Ectodermal cell (in vitro differentiated cells): ENCODE measurements around the gene KIRREL3.

Experiments used
- H3K27ac ChIP-seq: 2 replicates; pipeline ENCODE4 v1.7.0; 2013; ENCODE audit warnings: mild to moderate bottlenecking, low read depth, low read length; ENCODE audit not compliant: insufficient read depth, poor library complexity, severe bottlenecking
- H3K27me3 ChIP-seq: 2 replicates; pipeline ENCODE4 v1.7.0; 2013; ENCODE audit warnings: mild to moderate bottlenecking, low read length; ENCODE audit not compliant: insufficient read depth, control insufficient read depth, poor library complexity, severe bottlenecking
- H3K36me3 ChIP-seq: one replicate; pipeline ENCODE4 v1.7.0; 2013; ENCODE audit warnings: low read length; ENCODE audit not compliant: control insufficient read depth, insufficient read depth
- H3K4me1 ChIP-seq: one replicate; pipeline ENCODE4 v1.7.0; 2013; ENCODE audit warnings: low read length; ENCODE audit not compliant: control insufficient read depth, insufficient read depth
- H3K4me3 ChIP-seq: 2 replicates; pipeline ENCODE4 v1.7.0; 2013; ENCODE audit warnings: low read depth, low read length, control low read depth; ENCODE audit not compliant: insufficient read depth
- H3K9me3 ChIP-seq: 2 replicates; pipeline ENCODE4 v1.7.0; 2013; ENCODE audit warnings: mild to moderate bottlenecking, low read length, moderate library complexity; ENCODE audit not compliant: control insufficient read depth
- WGBS, 2 experiments: methylation state at CpG; one replicate each; pipeline ENCODE4 v1.1.7; 2013; ENCODE audit warnings: missing lambda C conversion rate in 2 of 2; 5-methylcytosine and 5-hydroxymethylcytosine counted together

KIRREL3 gene

DNA sequence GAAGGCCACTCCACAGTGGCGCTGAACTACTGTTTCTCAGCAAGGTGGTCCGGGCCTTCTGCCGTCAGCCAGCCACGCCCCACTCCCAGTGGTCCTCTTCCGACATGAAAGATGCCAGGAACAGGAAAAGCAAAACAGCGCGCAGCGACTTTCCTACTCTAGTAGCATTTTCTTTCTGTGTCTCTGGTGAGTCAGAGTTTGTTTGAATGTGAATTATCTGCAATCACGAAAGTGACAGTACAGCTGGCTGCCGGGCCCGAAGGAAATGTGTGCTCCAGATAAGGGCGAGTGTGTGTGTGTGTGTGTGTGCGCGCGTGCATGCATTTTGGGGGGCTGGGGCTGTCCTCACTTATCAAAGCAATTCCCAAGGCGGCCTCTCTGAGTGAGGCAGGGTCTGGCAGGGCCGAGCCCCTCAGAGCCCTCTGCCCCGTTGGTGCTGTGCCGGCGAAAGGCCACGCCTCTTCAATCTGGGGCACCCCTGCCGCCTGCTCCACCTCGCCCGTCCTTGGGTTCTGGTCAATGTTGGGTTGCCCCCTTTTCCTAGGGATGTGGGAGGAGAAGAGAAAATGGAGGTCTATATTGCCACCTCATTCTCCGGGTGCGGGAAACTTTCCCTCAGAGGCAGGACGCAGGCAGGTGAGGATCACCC is 288.5 kb downstream of the KIRREL3 start:
- Histone ChIP-seq H3K4me1 (no peaks in the 10 kb centered on the region), H3K36me3 (no peaks in the 10 kb centered on the region), H3K4me3 (no peak overlapping the region), H3K27me3 (no peaks in the 10 kb centered on the region), H3K9me3 (no peaks in the 10 kb centered on the region), H3K27ac (no peak overlapping the region)
- 93 to 96% methylated on average over 27 of the region's 27 CpGs for WGBS, 2 experiments

DNA sequence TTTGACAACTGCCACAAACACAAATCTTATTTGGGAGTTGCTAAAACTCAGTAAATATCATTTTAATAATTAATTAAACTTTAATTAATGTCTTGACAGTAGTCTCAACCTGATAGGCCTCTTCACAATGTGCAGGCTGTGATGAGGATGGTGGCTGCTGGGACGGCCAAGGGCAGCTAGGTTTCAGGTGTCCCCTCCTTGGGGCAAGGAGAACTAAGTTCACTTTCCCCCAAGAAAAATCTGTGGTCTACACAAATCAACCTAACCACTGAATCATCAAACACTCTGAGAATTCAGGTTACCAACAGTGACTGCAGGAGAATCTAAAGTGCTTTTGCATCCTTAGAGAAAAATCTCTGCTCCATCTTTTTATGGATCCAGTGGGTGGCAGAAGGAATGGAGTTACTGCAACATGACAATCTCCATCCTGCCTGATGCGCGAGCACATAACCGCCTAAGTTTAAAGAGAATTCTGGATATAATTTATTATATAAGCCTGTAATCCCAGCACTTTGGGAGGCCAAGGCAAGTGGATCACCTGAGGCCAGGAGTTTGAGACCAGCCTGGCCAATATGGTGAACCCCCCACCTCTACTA is 289.7 kb downstream of the KIRREL3 start:
- Histone ChIP-seq H3K36me3 (no peaks in the 10 kb centered on the region), H3K4me1 (no peaks in the 10 kb centered on the region), H3K4me3 (no peak overlapping the region), H3K9me3 (no peaks in the 10 kb centered on the region), H3K27me3 (no peaks in the 10 kb centered on the region), H3K27ac (no peak overlapping the region)
- WGBS, 2 experiments = 85 to 99% methylated on average over 4 of the region's 4 CpGs

DNA sequence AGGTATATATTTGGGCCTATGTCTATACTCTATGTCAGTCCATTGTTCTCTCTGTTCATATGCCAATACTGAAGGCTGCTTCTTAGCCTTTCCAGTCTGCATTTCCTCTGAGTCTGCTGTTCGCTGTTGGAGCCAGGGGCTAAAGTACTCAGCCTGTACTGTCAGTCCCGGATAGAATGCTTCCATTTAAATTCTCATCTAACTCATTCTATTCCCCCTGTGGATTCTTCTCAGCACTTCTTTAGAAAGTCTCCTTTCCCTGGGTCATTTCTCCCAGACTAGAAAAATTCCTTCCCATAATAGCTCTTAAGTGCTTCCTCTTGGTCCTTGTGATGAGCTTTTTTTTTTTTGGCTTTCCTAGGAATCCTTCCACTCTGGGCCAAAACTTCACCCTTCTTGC is 293.1 kb downstream of the KIRREL3 start:
- WGBS, 2 experiments = 78 to 82% methylated on average over 2 of the region's 2 CpGs
- Histone ChIP-seq H3K36me3 (no peaks in the 10 kb centered on the region), H3K27me3 (no peaks in the 10 kb centered on the region), H3K27ac (no peak overlapping the region), H3K4me1 (peaks cover 14% of the 10 kb centered on the region), H3K9me3 (no peaks in the 10 kb centered on the region), H3K4me3 (no peak overlapping the region)

DNA sequence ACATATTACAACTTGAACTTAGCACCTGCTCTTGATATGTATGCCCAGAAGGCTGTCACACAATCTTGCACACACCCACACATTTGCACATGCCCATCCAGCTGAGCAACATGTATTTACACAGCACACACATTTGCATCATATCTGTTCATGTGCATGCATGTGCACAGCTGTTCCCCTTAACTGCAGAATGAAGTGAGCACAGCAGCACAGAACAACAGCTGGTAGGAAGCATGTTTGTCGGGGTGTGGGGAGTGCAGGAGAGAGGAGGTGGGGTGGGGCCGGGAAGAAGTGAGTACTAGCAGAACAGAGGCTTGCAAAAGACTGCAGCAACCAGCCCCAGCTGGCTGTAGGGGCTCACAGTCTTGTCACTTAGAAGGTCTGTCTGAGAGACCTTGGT is 296.5 kb downstream of the KIRREL3 start:
- Histone ChIP-seq H3K27ac (no peak overlapping the region), H3K27me3 (no peaks in the 10 kb centered on the region), H3K36me3 (no peaks in the 10 kb centered on the region), H3K9me3 (no peaks in the 10 kb centered on the region), H3K4me1 (peaks cover 37% of the 10 kb centered on the region), H3K4me3 (no peak overlapping the region)
- WGBS, 2 experiments = 76 to 84% methylated on average over 2 of the region's 2 CpGs

DNA sequence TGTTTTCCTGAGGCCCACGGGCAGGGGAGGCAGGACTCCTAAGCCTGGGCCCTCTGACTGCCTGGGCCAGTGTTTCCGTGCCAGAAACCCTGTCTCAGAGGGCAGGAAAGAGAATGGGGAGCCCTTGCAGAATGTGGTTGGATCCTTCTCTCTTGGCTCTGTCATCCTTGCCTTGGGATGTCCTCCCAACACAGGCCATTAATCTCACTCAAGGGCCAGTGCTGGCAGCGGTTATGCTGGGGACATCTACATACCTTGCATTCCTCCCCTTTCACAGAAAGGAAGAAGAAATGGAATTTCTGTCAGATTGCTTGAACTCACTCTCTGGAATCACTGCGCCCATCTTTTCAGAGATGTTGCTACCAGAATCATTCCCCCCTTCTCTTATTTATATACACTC is 296.9 kb downstream of the KIRREL3 start:
- Histone ChIP-seq H3K27me3 (no peaks in the 10 kb centered on the region), H3K27ac (no peak overlapping the region), H3K4me1 (peaks cover 37% of the 10 kb centered on the region), H3K4me3 (no peak overlapping the region), H3K9me3 (no peaks in the 10 kb centered on the region), H3K36me3 (no peaks in the 10 kb centered on the region)
- 79 to 82% methylated on average over 4 of the region's 4 CpGs for WGBS, 2 experiments

DNA sequence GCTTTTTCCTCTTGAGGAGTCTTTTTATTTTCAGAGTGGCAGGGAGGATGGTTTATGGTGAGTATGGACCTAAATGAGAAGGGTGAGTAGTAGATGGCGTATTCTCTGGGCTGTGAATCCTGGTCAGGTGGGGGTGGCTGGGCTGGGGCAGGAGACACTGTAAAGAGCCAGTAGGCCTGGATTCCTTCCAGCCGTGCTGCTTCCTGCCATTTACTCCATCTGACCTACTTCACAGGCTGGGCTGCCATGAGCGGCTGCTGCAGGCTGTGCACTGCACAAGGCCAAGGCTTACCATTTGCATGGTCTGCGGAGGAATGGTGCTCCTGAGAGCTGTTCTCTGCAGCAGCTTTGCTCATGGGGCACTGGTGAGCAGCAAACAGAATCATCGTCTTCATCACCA is 297.6 kb downstream of the KIRREL3 start:
- WGBS, 2 experiments = 89 to 91% methylated on average over 5 of the region's 5 CpGs
- Histone ChIP-seq H3K27me3 (no peaks in the 10 kb centered on the region), H3K9me3 (no peaks in the 10 kb centered on the region), H3K36me3 (no peaks in the 10 kb centered on the region), H3K4me3 (no peak overlapping the region), H3K27ac (no peak overlapping the region), H3K4me1 (peaks cover 37% of the 10 kb centered on the region)

DNA sequence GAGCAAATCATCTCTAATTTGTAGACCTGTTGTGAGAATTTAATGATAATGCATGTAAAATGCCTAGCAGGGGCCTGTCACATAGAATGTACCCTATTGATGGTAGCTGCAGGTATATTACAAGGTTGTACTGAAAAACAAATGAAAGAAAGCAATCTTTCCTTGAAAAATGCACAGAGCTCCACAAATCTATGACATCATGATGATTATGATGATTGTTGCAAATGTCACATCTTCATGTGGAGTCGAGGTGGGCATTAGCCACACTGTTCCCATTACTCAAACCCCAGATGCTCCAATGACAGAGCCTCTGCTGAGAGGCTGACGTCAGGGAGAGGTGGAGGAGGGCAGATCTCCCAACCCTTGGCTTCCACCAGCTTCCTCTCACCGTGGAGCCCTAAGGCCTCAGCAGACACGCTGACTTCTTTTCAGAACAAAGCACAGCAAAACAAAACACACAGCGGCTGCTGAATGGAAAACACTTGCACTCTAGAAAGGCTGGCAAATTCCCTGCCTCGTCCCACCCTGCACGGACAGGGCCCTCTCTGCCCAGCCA is 298.3 kb downstream of the KIRREL3 start:
- Histone ChIP-seq H3K36me3 (no peaks in the 10 kb centered on the region), H3K27me3 (no peaks in the 10 kb centered on the region), H3K9me3 (no peaks in the 10 kb centered on the region), H3K4me3 (no peak overlapping the region), H3K4me1 (peaks cover 37% of the 10 kb centered on the region), H3K27ac (no peak overlapping the region)
- 48 to 52% methylated on average over 7 of the region's 7 CpGs for WGBS, 2 experiments

DNA sequence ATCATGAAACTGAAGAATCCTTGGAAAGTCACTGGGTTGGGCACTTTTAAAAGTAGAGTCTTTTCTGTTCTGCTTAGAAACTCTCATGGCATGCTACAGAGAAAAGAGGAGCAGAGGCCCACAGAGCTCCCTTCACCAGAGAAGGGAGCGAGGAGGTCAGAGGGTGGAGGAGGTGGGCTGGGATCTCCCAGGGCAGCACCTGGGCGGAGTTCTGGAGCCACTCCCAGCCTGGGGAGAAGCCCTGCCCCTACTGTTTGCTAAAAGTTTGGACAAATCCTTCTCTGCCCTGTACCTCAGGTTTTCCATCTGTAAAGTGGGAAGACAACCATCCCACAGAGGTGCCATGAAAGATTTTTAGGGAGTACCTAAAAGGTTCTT is 299.1 kb downstream of the KIRREL3 start:
- Histone ChIP-seq H3K27me3 (no peaks in the 10 kb centered on the region), H3K9me3 (no peaks in the 10 kb centered on the region), H3K27ac (no peak overlapping the region), H3K36me3 (no peaks in the 10 kb centered on the region), H3K4me1 (peaks cover 37% of the 10 kb centered on the region), H3K4me3 (no peak overlapping the region)
- 87 to 88% methylated on average over 2 of the region's 2 CpGs for WGBS, 2 experiments

DNA sequence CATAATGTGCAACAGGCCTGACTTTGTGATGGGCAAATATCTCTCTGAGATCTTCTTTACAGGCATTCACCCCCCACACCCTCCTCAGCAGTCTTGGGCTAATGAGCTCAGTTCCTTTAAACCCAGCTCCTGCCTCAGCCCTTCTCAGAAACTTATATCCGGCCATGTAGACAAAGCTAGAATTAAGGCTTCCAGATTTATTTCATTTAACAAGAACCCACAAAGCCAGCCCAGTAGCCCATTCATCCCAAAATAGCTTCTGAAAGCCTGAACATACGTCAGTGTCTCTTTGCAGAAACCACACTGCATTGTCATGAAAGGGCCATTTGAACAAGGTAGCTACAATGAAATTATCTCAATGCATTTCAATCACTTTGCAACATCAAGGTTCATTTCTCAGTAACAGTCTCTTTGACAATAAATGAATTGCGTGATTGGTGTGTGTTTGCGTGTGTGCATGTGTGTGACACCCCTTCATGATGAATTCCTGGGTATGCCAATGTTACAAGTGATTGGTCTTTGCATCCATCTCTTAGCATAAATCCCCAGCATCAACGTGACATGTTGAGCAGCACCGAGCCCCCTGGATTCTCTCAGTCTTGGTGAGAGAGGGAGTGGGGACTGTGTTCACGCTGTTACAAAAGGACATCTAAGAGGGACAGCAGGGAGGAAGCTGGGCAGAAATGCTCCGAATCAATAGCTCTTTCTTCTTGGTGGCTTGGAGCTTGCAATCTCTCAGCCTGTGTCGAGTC is 299.6 kb downstream of the KIRREL3 start:
- no peaks in the 10 kb centered on the region for H3K9me3 ChIP-seq
- H3K36me3 ChIP-seq = no peaks in the 10 kb centered on the region
- H3K4me3 ChIP-seq = no peak overlapping the region
- no peaks in the 10 kb centered on the region for H3K27me3 ChIP-seq
- H3K4me1 ChIP-seq = peaks cover 37% of the 10 kb centered on the region
- 70 to 76% methylated on average over 9 of the region's 9 CpGs for WGBS, 2 experiments
- H3K27ac ChIP-seq = no peak overlapping the region

DNA sequence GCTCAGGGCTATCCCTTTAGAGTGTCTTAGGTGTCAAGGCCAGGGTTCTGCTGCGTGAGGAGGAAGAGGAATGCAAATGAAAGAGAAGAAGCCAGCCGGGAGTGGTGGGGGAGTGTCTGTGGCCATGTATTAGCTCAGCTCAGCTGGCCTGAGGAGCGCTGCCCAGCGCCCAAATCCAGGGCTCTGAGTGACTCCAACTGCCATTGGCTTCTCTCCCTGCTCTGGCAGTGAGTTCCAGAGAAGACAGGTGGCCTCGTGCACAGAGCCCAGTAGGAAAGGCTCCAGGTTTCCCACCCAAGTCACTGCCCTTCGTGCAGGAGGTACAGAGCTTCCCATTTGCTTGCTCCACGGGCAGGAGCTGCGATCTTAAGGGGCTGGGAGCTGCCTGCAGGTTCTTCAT is 302.0 kb downstream of the KIRREL3 start:
- Histone ChIP-seq H3K4me1 (peaks cover 33% of the 10 kb centered on the region), H3K27ac (no peak overlapping the region), H3K27me3 (no peaks in the 10 kb centered on the region), H3K9me3 (no peaks in the 10 kb centered on the region), H3K36me3 (no peaks in the 10 kb centered on the region), H3K4me3 (no peak overlapping the region)
- 66 to 70% methylated on average over 8 of the region's 8 CpGs for WGBS, 2 experiments
